CD4-positive, alpha-beta T cell (primary cell): ENCODE measurements around the gene AK8. TPM values are rescaled to one million over a fixed set of nuclear protein-coding genes. Genes with fewer than 3 reads are reported as not detected.

Experiments
- ATAC-seq: fragments of 200-7000 bp; cut with Tn5 transposase; one replicate; pipeline ENCODE4 v1.10.0; 2022; ENCODE audit warnings: mild to moderate bottlenecking; ENCODE audit not compliant: poor library complexity
- CTCF ChIA-PET: fragments of 350-600 bp; sonication (Branson Sonifier 250); formaldehyde crosslinking; loops from one replicate; lab custom pipeline; 2021; ENCODE audit warnings: antibody characterized with exemption, inconsistent platforms; lab: Charles Lee
- POLR2A ChIA-PET: fragments of 350-600 bp; sonication (Branson Sonifier 250); formaldehyde crosslinking; loops from one replicate; lab custom pipeline; 2021; ENCODE audit warnings: antibody characterized with exemption, inconsistent platforms; lab: Charles Lee
- DNase-seq, 14 experiments: peaks; one replicate each; pipeline ENCODE4 v3.0.0-alpha.2; 2013 to 2020; ENCODE audit warnings: mixed read lengths in 2 of 14
- H3K27ac ChIP-seq, 2 donors: one replicate each; pipeline versions ENCODE4 v1.5.1 to v1.7.0; 2013; ENCODE audit warnings: low read length in 2 of 2, low read depth in 1 of 2, mild to moderate bottlenecking in 1 of 2
- H3K27me3 ChIP-seq, 2 experiments: 1 replicate in 1 of 2; 2 replicates in 1 of 2; pipeline versions ENCODE4 v1.6.1 to v1.7.0; 2013; ENCODE audit warnings: low read length in 2 of 2, control low read depth in 1 of 2, mild to moderate bottlenecking in 1 of 2, moderate library complexity in 1 of 2; ENCODE audit not compliant: insufficient read depth in 2 of 2, control insufficient read depth in 1 of 2
- H3K36me3 ChIP-seq: one replicate; pipeline ENCODE4 v1.6.1; 2013; ENCODE audit warnings: low read length, control low read depth; ENCODE audit not compliant: insufficient read depth
- H3K4me1 ChIP-seq: one replicate; pipeline ENCODE4 v1.6.1; 2013; ENCODE audit warnings: low read length, control low read depth; ENCODE audit not compliant: insufficient read depth
- H3K4me3 ChIP-seq: one replicate; pipeline ENCODE4 v1.5.1; 2013; ENCODE audit warnings: mild to moderate bottlenecking, low read length, moderate library complexity
- H3K9me3 ChIP-seq, 2 experiments: 1 replicate in 1 of 2; 2 replicates in 1 of 2; pipeline versions ENCODE4 v1.6.1 to v1.7.0; 2013; ENCODE audit warnings: low read length in 2 of 2, mild to moderate bottlenecking in 2 of 2, control low read depth in 1 of 2, moderate library complexity in 1 of 2; ENCODE audit not compliant: control insufficient read depth in 1 of 2, insufficient read depth in 1 of 2
- H3K27ac Mint-ChIP-seq: one replicate; pipeline ENCODE4 v1.8.0; 2020; ENCODE audit warnings: mixed read lengths
- H3K27me3 Mint-ChIP-seq: one replicate; pipeline ENCODE4 v1.8.0; 2021; ENCODE audit warnings: mixed read lengths
- H3K36me3 Mint-ChIP-seq: one replicate; pipeline ENCODE4 v1.8.0; 2021; ENCODE audit warnings: low read depth, mixed read lengths
- H3K4me1 Mint-ChIP-seq: one replicate; pipeline ENCODE4 v1.8.0; 2021; ENCODE audit warnings: low read depth, mixed read lengths
- H3K4me3 Mint-ChIP-seq: one replicate; pipeline ENCODE4 v1.8.0; 2020; ENCODE audit warnings: mild to moderate bottlenecking, mixed read lengths
- H3K9me3 Mint-ChIP-seq: one replicate; pipeline ENCODE4 v1.8.0; 2020; ENCODE audit warnings: mixed read lengths
- intact Hi-C, 2 experiments: fragments of 100-400 bp; cut with DNase I in 1 of 2; cut with micrococcal nuclease in 1 of 2; formaldehyde crosslinking; loops; one replicate each; pipeline versions ENCODE4 v1.15.1 to v1.9.0; 2023 to 2025; cut with DNase I, micrococcal nuclease
- total RNA-seq, 174 experiments: library from RNA in 2 of 174; stranded (reverse) in 2 of 174; gene quantifications; one replicate each; pipeline ENCODE4 v1.2.3 and lab custom pipeline; 2021 to 2026
- TF ChIP-seq, protein P1 (sequence below): fragments of 200-600 bp; IDR thresholded peaks from one replicate; pipeline ENCODE4 v1.8.0; 2022; ENCODE audit warnings: antibody characterized with exemption, mild to moderate bottlenecking

The AK8 gene
- total RNA-seq, 2 experiments from 2014 or later: not detected

DNA sequence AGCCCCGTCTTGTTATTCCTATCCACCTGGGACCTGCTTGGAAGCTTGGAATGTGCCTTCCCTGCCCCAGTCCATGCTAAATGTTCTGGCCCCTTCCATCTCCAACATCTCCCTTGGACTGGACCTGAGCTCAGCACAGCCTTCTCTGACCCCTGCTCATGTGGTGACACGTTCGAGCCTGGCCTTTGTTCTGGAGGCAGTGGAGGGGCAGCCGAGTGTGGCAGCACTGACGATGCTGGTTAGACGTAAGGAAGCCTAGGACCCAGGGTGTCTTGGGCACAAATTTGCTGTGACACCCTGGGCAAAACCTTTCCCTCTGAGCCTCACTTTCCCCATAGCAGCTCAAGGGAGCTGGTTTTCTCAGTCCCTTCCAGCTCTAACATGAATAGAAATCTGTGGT is 4.5 kb upstream of the AK8 start:
- Histone ChIP-seq H3K36me3 (no peaks in the 10 kb centered on the region), H3K27ac (no peak overlapping the region), H3K9me3 (no peaks in the 10 kb centered on the region), H3K27me3 (no peaks in the 10 kb centered on the region), H3K4me1 (peaks cover 14% of the 10 kb centered on the region), H3K4me3 (no peak overlapping the region)
- ChIA-PET POLR2A (no interaction called here), CTCF (no interaction called here)
- no peak for ATAC-seq
- H3K36me3 Mint-ChIP-seq: peaks cover 5% of the 10 kb centered on the region
- no peaks in the 10 kb centered on the region for H3K27me3 Mint-ChIP-seq
- intact Hi-C loops: no loop called here
- no peak overlapping the region for H3K4me3 Mint-ChIP-seq
- no peaks in the 10 kb centered on the region for H3K9me3 Mint-ChIP-seq
- no peak overlapping the region for H3K27ac Mint-ChIP-seq
- H3K4me1 Mint-ChIP-seq: peaks cover 13% of the 10 kb centered on the region
- TF ChIP-seq, protein P1, sequence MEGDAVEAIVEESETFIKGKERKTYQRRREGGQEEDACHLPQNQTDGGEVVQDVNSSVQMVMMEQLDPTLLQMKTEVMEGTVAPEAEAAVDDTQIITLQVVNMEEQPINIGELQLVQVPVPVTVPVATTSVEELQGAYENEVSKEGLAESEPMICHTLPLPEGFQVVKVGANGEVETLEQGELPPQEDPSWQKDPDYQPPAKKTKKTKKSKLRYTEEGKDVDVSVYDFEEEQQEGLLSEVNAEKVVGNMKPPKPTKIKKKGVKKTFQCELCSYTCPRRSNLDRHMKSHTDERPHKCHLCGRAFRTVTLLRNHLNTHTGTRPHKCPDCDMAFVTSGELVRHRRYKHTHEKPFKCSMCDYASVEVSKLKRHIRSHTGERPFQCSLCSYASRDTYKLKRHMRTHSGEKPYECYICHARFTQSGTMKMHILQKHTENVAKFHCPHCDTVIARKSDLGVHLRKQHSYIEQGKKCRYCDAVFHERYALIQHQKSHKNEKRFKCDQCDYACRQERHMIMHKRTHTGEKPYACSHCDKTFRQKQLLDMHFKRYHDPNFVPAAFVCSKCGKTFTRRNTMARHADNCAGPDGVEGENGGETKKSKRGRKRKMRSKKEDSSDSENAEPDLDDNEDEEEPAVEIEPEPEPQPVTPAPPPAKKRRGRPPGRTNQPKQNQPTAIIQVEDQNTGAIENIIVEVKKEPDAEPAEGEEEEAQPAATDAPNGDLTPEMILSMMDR: no peak
- no peak for DNase-seq

DNA sequence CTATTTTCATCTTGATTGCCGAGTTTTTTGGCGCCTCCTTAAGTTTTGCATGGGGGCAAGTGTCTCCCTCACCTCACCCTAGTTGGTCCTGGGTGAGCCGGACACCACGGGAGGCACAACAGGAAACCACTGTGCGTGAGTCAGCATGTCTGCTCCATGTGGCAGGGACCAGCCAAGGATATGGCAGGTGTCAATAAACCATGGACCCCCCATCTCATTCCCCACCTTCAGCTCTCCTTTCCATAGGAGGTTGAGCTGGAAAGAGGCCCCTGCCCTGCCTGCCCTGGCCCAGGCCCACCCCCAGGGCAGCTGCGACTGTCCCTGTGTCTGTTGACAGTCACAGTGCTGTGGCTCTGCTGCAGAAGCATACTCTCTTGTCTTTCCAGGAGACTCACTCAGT is 3.7 kb upstream of the AK8 start:
- intact Hi-C loops: no loop called here
- Histone ChIP-seq H3K36me3 (no peaks in the 10 kb centered on the region), H3K27ac (no peak overlapping the region), H3K9me3 (no peaks in the 10 kb centered on the region), H3K4me3 (no peak overlapping the region), H3K27me3 (no peaks in the 10 kb centered on the region), H3K4me1 (peaks cover 20% of the 10 kb centered on the region)
- DNase-seq (no peak), ATAC-seq (no peak)
- Mint-ChIP-seq H3K36me3 (peaks cover 5% of the 10 kb centered on the region), H3K9me3 (no peaks in the 10 kb centered on the region), H3K4me1 (peaks cover 13% of the 10 kb centered on the region), H3K27ac (no peak overlapping the region), H3K27me3 (no peaks in the 10 kb centered on the region), H3K4me3 (peak overlapping the region; percentile 15)
- POLR2A ChIA-PET: no interaction called here
- TF ChIP-seq, protein P1: no peak
- CTCF ChIA-PET: no interaction called here

DNA sequence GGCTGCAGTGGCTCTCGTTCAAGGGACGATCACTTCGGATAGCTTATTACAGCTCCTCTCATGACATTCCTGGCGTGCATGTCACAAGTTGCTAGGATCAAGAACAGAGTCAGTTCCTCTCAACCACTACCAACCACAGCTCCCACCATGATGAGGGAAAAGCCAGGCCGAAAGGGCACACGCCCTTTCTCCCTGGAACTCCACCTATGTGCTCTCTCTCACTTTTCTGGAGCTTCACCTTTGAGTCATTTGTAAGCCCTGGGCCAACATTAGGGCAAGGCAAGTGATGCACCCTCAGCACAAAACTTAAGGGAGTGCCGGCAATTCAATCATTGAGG is 2.2 kb upstream of the AK8 start:
- Mint-ChIP-seq H3K36me3 (peaks cover 5% of the 10 kb centered on the region), H3K27ac (peak overlapping the region; percentile 59), H3K27me3 (no peaks in the 10 kb centered on the region), H3K4me3 (peak overlapping the region; percentile 70), H3K4me1 (peaks cover 13% of the 10 kb centered on the region), H3K9me3 (no peaks in the 10 kb centered on the region)
- Histone ChIP-seq H3K9me3 (no peaks in the 10 kb centered on the region), H3K27me3 (no peaks in the 10 kb centered on the region), H3K36me3 (no peaks in the 10 kb centered on the region), H3K4me3 (no peak overlapping the region), H3K27ac (no peak overlapping the region), H3K4me1 (peaks cover 20% of the 10 kb centered on the region)
- ATAC-seq: no peak
- ChIA-PET POLR2A (no interaction called here), CTCF (interaction anchor here (1.8 kb wide), 1 partner anchor 22 kb away, joined by 7 read pairs; no protein-coding TSS in a partner anchor)
- TF ChIP-seq, protein P1: no peak
- intact Hi-C loops: no loop called here
- no peak for DNase-seq
